GM23248 (cell line): Measurements from ENCODE around the gene PAK1. TPM values are rescaled to one million over a fixed set of nuclear protein-coding genes. Genes with fewer than 3 reads are reported as not detected.

Experiments used
- DNase-seq: peaks from one replicate; pipeline ENCODE4 v3.0.0-alpha.2; 2015
- H2AFZ ChIP-seq: fragments of 200-600 bp; sonication (generic); 2 replicates; pipeline ENCODE4 v1.6.1; 2016; ENCODE audit warnings: antibody characterized with exemption
- H3F3A ChIP-seq: fragments of 200-600 bp; sonication (generic); 2 replicates; pipeline ENCODE4 v1.6.1; 2016; ENCODE audit warnings: mild to moderate bottlenecking, antibody characterized with exemption, mixed run types; ENCODE audit not compliant: insufficient read depth
- H3K27ac ChIP-seq: fragments of 200-600 bp; sonication (generic); 2 replicates; pipeline ENCODE4 v1.5.1; 2016; ENCODE audit warnings: mild to moderate bottlenecking
- H3K27me3 ChIP-seq: fragments of 200-600 bp; sonication (generic); replicated peaks from 2 replicates; pipeline ENCODE4 v1.6.1; 2016; ENCODE audit warnings: mild to moderate bottlenecking; ENCODE audit not compliant: insufficient read depth
- H3K36me3 ChIP-seq: fragments of 200-600 bp; sonication (generic); 2 replicates; pipeline ENCODE4 v1.6.1; 2016; ENCODE audit warnings: low read depth, mild to moderate bottlenecking
- H3K4me1 ChIP-seq: fragments of 200-600 bp; sonication (generic); 2 replicates; pipeline ENCODE4 v1.6.1; 2016; ENCODE audit warnings: mild to moderate bottlenecking; ENCODE audit not compliant: insufficient read depth
- H3K4me2 ChIP-seq: fragments of 200-600 bp; sonication (generic); one replicate; pipeline ENCODE4 v1.6.1; 2016; ENCODE audit warnings: mild to moderate bottlenecking; ENCODE audit not compliant: unreplicated experiment
- H3K4me3 ChIP-seq: fragments of 200-600 bp; sonication (generic); 2 replicates; pipeline ENCODE4 v1.5.1; 2016; ENCODE audit warnings: mild to moderate bottlenecking
- H3K79me2 ChIP-seq: fragments of 200-600 bp; sonication (generic); 2 replicates; pipeline ENCODE4 v1.6.1; 2016; ENCODE audit warnings: mild to moderate bottlenecking; ENCODE audit not compliant: insufficient read depth
- H3K9ac ChIP-seq: fragments of 200-600 bp; sonication (generic); 2 replicates; pipeline ENCODE4 v1.6.1; 2016; ENCODE audit warnings: mild to moderate bottlenecking
- H3K9me2 ChIP-seq: fragments of 200-600 bp; sonication (generic); 2 replicates; pipeline ENCODE4 v1.6.1; 2016; ENCODE audit warnings: mixed run types, mild to moderate bottlenecking, moderate library complexity; ENCODE audit not compliant: insufficient read depth
- H3K9me3 ChIP-seq: fragments of 200-600 bp; sonication (generic); one replicate; pipeline ENCODE4 v1.6.1; 2017; ENCODE audit warnings: low read depth
- H4K20me1 ChIP-seq: fragments of 200-600 bp; sonication (generic); 2 replicates; pipeline ENCODE4 v1.6.0; 2016; ENCODE audit not compliant: insufficient read depth
- EZH2 ChIP-seq: fragments of 200-600 bp; sonication (generic); IDR thresholded peaks from 2 replicates; pipeline ENCODE4 v1.6.1; 2018; ENCODE audit warnings: antibody characterized with exemption, mild to moderate bottlenecking; ENCODE audit not compliant: insufficient read depth, poor library complexity, severe bottlenecking
- EZH2phosphoT487 ChIP-seq: fragments of 200-600 bp; sonication (generic); IDR thresholded peaks from 2 replicates; pipeline ENCODE4 v1.6.1; 2018; ENCODE audit warnings: antibody characterized with exemption, moderate library complexity, mild to moderate bottlenecking, low read depth; ENCODE audit not compliant: insufficient read depth
- WGBS, 2 experiments: methylation state at CpG; one replicate each; pipeline ENCODE4 v1.1.6; 2015 to 2017; ENCODE audit warnings: low lambda C conversion rate in 2 of 2, low coverage in 1 of 2; ENCODE audit errors: missing lambda C conversion rate in 2 of 2; 5-methylcytosine and 5-hydroxymethylcytosine counted together
- in situ Hi-C: fragments of 300-500 bp; cut with MboI; formaldehyde crosslinking; loops from 2 replicates; pipeline ENCODE4 v1.15.0; 2020
- polyA plus RNA-seq: library from polyadenylated mRNA; unstranded; fragments of >200 nt; fragmentation: Nextera tagmentation; extraction: Ambion mirVana; gene quantifications from 2 replicates; pipeline ENCODE4 v1.2.1, GENCODE V29; 2016
- total RNA-seq: library from RNA; depleted of rRNA; stranded (reverse); fragments of >200 nt; shearing (Covaris generic); gene quantifications from 2 replicates; pipeline ENCODE4 v1.2.3, GENCODE V29; 2014; rRNA removed

PAK1 gene
- total RNA-seq (20.3 and 42.2 TPM in 2 replicates), polyA plus RNA-seq (21.0 and 23.8 TPM in 2 replicates)

DNA sequence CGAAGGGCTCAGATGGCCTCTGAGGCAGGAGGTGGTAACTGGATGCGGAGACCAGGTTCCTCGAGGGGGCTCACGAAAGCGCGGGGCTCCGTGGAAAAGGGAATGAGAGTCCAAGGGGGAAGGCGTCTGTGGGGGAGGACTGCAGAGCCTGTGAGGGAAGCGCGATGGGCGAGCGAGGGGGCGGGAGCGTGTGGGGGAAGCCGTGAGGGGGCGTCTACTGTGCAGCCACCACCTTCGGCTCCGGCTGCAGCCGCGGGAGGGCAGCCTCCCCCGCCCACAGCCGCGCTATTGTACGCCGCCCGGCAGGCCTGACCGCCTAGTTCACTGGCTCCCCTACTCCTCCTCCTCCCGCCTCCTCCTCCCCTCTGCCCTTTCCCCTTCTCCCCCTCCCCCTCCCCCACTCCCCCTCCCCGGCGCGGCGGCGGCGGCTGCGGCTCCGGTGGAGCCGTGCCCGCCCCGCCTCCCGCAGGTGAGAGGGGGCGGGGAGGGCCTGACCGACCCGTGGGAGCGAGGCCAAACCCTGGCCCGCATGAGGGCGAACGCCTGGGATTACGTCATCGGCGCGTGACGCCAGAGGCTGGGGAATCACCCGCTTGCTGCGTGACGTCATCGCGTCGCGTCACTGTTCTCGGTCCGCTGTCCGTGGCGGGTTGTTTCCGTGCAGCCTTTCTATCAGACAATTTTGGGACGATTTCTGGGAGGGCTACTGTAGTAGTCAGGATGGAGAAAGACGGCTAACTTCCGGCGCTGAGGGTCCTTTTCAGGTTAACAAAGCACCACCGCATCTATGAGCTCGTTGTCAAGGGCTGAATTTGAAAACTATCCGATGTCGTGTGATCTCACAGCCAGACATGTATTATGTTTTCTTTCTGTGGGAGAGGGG is at the start of gene PAK1:
Gene PAK1 (minus strand): TSS at position 294 of the 883 bp plus-strand sequence. CDS start 81,574 bp downstream, outside the sequence.
- WGBS, 2 experiments, result 3% methylated on average over 35 to 64 of the region's 72 CpGs
- in situ Hi-C loops, result no loop called here
- Histone ChIP-seq H3K9ac (no peak within 1 kb of the TSS), H3K9me3 (no peaks in the 10 kb centered on the region), H3K4me3 (peak within 1 kb of the TSS; percentile 57), H3F3A (no peaks in the 10 kb centered on the region), H3K9me2 (no peaks in the 10 kb centered on the region), H3K36me3 (no peaks in the 10 kb centered on the region), H3K79me2 (no peaks in the 10 kb centered on the region), H4K20me1 (no peaks in the 10 kb centered on the region), H2AFZ (peak within 1 kb of the TSS; percentile 70), H3K4me1 (no peaks in the 10 kb centered on the region), H3K27ac (no peak within 1 kb of the TSS), H3K27me3 (peaks cover 50% of the 10 kb centered on the region), H3K4me2 (peak within 1 kb of the TSS; percentile 64)
- TF ChIP-seq EZH2phosphoT487 (no peak), EZH2 (no peak)
- peak; percentile 83 for DNase-seq

DNA sequence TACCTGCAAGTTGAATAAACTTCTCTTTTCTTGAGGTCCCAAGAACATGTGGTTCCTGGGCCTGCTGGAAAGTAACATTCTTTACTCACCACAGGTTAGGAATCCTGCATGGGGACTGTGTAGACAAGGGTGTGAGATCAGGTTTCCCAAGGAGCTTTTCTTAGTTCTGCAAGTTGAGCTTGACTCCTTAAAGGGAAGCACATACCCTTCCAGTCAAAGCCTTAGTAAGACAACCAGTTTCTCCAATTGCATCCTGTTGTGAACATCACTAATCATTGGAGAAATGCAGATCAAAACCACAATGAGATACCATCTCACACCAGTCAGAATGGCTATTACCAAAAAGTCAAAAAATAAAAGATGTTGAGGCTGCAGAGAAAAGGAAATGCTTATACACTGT is 48.3 kb upstream of the PAK1 start:
- H3K4me3 ChIP-seq, result no peak overlapping the region
- no peak overlapping the region for H2AFZ ChIP-seq
- H3F3A ChIP-seq, result 0 out of 2 replicates have a peak, but pooled peaks cover 9% of the 10 kb centered on the region
- peak; percentile 4 for DNase-seq
- no peak overlapping the region for H3K9ac ChIP-seq
- no peaks in the 10 kb centered on the region for H3K36me3 ChIP-seq
- H3K4me2 ChIP-seq, result no peak overlapping the region
- H3K27ac ChIP-seq, result no peak overlapping the region
- no peaks in the 10 kb centered on the region for H3K27me3 ChIP-seq
- in situ Hi-C loops, result no loop called here
- no peaks in the 10 kb centered on the region for H3K4me1 ChIP-seq
- H3K9me2 ChIP-seq, result no peaks in the 10 kb centered on the region
- no peaks in the 10 kb centered on the region for H3K79me2 ChIP-seq
- TF ChIP-seq EZH2 (no peak), EZH2phosphoT487 (no peak)
- H4K20me1 ChIP-seq, result no peaks in the 10 kb centered on the region
- no peaks in the 10 kb centered on the region for H3K9me3 ChIP-seq

DNA sequence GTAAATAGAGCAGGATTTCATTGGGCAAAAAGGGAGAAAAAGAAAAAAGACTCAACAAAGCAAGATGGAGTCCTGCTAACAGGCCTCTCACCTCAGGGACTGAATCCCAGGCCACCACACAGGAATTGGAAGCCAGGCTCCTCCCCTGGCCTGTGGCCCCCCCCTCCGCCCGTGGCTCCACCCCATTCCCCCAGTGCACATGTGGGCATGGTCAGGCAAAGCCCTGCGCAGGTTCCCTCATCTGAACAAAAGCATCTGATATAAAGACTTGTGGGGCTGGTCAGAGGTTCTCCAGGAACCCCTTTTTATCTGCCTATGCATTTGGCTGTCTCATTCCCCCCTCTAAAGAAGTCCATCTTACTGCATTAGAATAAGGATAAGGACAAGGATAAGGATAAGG is 46.0 kb upstream of the PAK1 start:
- Histone ChIP-seq H3K9me3 (no peaks in the 10 kb centered on the region), H3F3A (0 out of 2 replicates have a peak, but pooled peaks cover 9% of the 10 kb centered on the region), H3K4me1 (no peaks in the 10 kb centered on the region), H3K4me3 (no peak overlapping the region), H3K9ac (no peak overlapping the region), H3K27me3 (peaks cover 6% of the 10 kb centered on the region; the same call in 1 of the 2 replicates), H3K36me3 (no peaks in the 10 kb centered on the region), H3K9me2 (no peaks in the 10 kb centered on the region), H3K79me2 (no peaks in the 10 kb centered on the region), H3K4me2 (no peak overlapping the region), H4K20me1 (no peaks in the 10 kb centered on the region), H3K27ac (no peak overlapping the region), H2AFZ (no peak overlapping the region)
- no peak for DNase-seq
- no peak for TF ChIP-seq EZH2
- no peak for TF ChIP-seq EZH2phosphoT487
- in situ Hi-C loops, result no loop called here
- WGBS, 2 experiments, result 62 to 64% methylated on average over 3 of the region's 3 CpGs

DNA sequence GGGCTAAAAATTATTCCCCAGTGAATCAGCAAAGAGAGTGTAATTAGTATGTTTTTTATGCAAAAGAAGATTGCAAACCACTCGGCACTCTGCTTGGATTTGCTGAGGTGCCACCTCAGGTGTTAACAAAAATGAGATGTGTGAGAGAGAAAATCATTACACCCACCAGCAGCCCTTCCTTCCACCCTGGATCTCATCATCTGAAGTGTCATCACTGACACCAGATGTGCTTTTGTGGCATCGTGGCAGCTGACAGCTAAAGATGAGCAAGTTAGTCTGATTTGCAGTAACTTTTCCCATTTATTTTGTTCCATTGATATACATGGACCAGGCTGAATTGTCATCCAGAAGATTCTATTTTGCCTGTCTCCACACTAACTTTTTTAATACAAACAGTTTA is 44.6 kb upstream of the PAK1 start:
- TF ChIP-seq EZH2, result no peak
- TF ChIP-seq EZH2phosphoT487, result no peak
- Histone ChIP-seq H3K9ac (no peak overlapping the region), H3K4me2 (no peak overlapping the region), H4K20me1 (no peaks in the 10 kb centered on the region), H3K79me2 (no peaks in the 10 kb centered on the region), H3K27ac (no peak overlapping the region), H3K9me2 (no peaks in the 10 kb centered on the region), H3K9me3 (no peaks in the 10 kb centered on the region), H3K27me3 (peaks cover 6% of the 10 kb centered on the region; the same call in 1 of the 2 replicates), H2AFZ (no peak overlapping the region), H3K36me3 (no peaks in the 10 kb centered on the region), H3K4me1 (no peaks in the 10 kb centered on the region), H3K4me3 (no peak overlapping the region), H3F3A (0 out of 2 replicates have a peak, but pooled peaks cover 9% of the 10 kb centered on the region)
- no peak for DNase-seq
- in situ Hi-C loops, result no loop called here
- 62 to 70% methylated on average over 2 of the region's 2 CpGs for WGBS, 2 experiments
